ENCODE data around the gene DSP. TPM values are rescaled to one million over a fixed set of nuclear protein-coding genes. Genes with fewer than 3 reads are reported as not detected.

The DSP gene
- total RNA-seq, 2 experiments from 2014 or later: 0.22 TPM; not detected in 1

DNA sequence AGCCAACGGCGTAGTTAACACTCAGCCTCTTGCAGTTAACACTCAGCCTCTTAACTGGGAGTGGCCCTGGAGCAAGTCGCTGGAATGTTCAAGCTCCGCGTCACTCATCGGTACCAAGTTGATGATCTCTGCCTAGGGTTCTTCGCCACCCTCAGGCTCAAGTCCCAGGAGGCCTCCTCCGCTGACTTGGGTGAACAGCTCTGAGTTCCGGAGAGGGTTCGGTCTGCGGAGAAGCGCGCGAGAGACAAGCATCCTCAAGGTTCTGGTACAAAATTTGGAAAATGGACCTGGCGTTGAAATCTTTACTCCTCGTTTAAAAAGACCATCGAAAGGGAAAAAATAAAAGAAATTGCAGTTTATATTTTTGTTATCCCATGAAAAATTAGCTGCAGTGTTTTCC is 876 bp upstream of the DSP start:
- DNase-seq: no peak
- CTCF ChIA-PET: no interaction called here
- Mint-ChIP-seq H3K27me3 (ENCODE audit: low read depth) (peaks cover 65% of the 10 kb centered on the region), H3K4me1 (ENCODE audit: low read depth) (peaks cover 6% of the 10 kb centered on the region), H3K36me3 (ENCODE audit: low read depth) (no peaks in the 10 kb centered on the region), H3K9me3 (no peaks in the 10 kb centered on the region), H3K4me3 (peak overlapping the region; percentile 60), H3K27ac (no peak overlapping the region)
- intact Hi-C loops (cut with micrococcal nuclease): no loop called here

DNA sequence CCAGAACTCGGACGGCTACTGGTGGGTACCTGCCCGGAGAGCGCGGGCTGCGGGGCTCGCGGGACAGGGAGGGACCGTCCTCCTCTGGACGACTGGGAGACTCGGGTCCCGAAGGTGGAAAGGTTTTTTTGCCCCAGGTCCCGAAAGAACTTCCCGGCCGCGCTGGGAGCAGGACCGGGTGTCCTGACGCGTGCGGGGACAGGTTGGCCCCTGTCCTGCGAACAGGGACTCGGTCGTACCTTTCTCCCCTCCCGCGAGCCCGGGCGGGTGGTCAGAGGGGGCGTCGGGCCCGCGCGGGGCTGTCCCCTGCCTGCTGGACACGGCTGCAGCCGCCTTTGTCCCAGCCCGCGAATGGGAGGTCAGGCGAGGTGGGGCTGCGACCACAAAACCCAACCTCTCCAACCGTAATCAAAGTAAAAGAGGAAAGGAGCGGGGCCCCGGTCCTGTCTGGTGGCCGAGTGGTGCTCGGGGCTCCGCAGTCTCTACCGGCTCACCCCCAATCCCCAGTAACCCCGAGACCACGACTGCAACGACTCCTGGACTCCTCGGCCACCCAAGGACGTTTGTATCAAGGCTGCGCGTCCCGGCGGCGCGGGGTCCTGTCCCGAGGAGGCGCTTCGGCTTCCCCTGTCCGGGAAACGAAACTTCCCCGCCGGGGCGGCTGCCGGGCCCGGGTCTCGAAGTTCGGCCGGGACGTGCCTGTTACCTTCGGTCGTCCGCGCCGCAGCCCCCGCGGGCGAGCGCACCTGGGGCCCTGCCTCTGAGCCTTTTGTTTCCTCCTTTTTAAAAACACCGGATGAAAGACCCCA is 798 bp downstream of the DSP start:
- CTCF ChIA-PET: no interaction called here
- H3K9me3 Mint-ChIP-seq: no peaks in the 10 kb centered on the region
- H3K36me3 Mint-ChIP-seq (ENCODE audit: low read depth): no peaks in the 10 kb centered on the region
- intact Hi-C loops (cut with micrococcal nuclease): loop anchor here (2.0 kb wide), 1 partner anchor 49 kb away; the partner anchor contains the start of gene SNRNP48
- DNase-seq: no peak
- no peak overlapping the region for H3K27ac Mint-ChIP-seq
- peak overlapping the region; percentile 77 for H3K4me3 Mint-ChIP-seq
- H3K27me3 Mint-ChIP-seq (ENCODE audit: low read depth): peaks cover 70% of the 10 kb centered on the region
- H3K4me1 Mint-ChIP-seq (ENCODE audit: low read depth): peaks cover 6% of the 10 kb centered on the region

DNA sequence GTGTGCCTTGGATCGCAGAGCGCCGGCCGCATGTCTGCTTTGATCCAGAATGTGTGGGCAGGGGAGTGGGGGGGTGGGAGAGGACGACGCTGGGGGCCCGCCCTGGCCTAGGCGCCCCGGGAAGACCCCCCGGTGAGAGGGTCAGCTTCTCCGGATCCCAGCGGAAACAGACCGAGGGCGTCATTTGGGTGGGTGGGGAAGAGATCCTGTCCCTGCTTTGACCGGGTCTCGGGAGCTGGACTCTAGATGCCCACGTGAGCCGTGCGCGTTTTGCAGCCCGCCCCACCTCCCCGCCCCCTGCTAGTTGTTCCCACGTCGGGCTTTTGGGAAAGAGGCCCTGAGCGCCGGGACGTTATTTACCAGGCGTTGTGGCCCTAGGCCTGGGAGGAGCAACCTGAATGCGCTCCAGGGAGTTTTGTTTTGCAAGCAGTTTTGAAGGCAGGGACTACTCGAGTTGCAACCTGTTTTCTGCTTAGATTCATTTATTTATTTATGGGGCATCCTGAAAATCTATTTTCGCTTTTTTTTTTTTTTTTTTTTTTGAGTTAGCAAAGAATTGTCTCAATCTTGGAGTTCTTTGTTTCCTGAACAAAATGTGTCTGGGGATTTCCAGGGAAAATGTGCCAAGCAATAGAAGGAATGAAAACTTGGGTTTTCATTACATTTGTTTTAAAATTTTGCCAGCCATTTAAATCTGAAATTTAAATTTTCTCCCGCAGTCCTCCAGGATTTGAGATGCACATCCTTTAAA is 1.6 kb downstream of the DSP start:
- intact Hi-C loops (cut with micrococcal nuclease): loop anchor here (2.0 kb wide), 1 partner anchor 48 kb away; the partner anchor contains the start of gene SNRNP48
- H3K4me1 Mint-ChIP-seq (ENCODE audit: low read depth): peaks cover 6% of the 10 kb centered on the region
- H3K9me3 Mint-ChIP-seq: no peaks in the 10 kb centered on the region
- DNase-seq: no peak
- H3K4me3 Mint-ChIP-seq: no peak overlapping the region
- no peaks in the 10 kb centered on the region for H3K36me3 Mint-ChIP-seq (ENCODE audit: low read depth)
- H3K27me3 Mint-ChIP-seq (ENCODE audit: low read depth): peaks cover 66% of the 10 kb centered on the region
- H3K27ac Mint-ChIP-seq: no peak overlapping the region
- CTCF ChIA-PET: no interaction called here

DNA sequence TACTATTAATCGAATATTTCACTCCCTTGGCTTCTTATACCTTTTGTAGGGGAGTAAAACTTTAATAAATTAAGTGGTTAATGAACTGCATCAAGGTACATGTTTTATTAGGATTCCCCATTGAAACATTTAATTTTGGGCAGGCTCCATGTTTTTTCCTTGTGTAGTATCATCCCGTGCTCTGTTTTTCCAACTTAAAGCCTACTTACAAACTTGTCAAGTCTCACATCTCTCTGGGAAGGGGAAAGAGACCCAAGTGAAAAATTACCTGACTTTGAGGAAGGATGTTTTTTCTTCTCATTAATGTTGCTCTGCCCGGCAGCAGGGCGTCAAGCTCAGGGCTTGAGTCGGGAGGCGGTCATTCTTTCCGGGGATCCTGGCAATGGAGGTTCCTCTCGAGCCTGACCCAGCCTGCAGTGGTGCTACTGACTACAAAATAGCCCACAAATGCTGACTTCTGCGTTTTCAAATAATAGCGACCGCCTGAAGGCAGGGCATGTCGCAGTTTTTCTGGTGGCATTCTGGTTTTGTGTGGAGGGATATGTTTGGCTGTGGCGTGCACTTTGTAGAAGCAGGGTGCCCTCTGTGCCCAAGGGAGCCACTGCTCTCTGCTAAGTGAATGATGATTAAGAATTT is 2.4 kb downstream of the DSP start:
- H3K4me1 Mint-ChIP-seq (ENCODE audit: low read depth): peaks cover 6% of the 10 kb centered on the region
- H3K27ac Mint-ChIP-seq: no peak overlapping the region
- CTCF ChIA-PET: no interaction called here
- H3K9me3 Mint-ChIP-seq: no peaks in the 10 kb centered on the region
- H3K36me3 Mint-ChIP-seq (ENCODE audit: low read depth): no peaks in the 10 kb centered on the region
- intact Hi-C loops (cut with micrococcal nuclease): loop anchor here (2.0 kb wide), 1 partner anchor 47 kb away; the partner anchor contains the start of gene SNRNP48
- no peak for DNase-seq
- H3K27me3 Mint-ChIP-seq (ENCODE audit: low read depth): peaks cover 63% of the 10 kb centered on the region
- no peak overlapping the region for H3K4me3 Mint-ChIP-seq

DNA sequence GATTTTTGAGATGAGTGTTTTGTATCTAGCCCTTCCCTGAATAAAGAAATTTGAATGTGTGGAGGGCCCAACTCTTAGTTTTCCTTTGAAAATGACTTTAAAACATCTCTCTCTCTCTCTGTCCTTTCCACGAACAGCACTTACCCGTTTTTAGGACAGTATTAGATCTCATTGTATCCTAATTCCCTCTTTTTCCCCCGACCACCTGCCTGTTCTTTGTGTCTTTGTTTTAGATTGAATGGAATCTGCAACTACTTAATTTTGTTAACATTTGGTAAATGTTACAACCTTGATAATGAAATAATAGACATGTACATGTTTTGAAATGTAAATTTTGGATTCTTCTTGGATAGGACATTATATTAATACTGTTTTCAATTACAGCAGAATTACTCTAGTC is 3.1 kb downstream of the DSP start:
- Mint-ChIP-seq H3K4me3 (no peak overlapping the region), H3K27ac (no peak overlapping the region), H3K36me3 (ENCODE audit: low read depth) (no peaks in the 10 kb centered on the region), H3K9me3 (no peaks in the 10 kb centered on the region), H3K4me1 (ENCODE audit: low read depth) (peaks cover 6% of the 10 kb centered on the region), H3K27me3 (ENCODE audit: low read depth) (peaks cover 63% of the 10 kb centered on the region)
- CTCF ChIA-PET: no interaction called here
- intact Hi-C loops (cut with micrococcal nuclease): no loop called here
- no peak for DNase-seq

DNA sequence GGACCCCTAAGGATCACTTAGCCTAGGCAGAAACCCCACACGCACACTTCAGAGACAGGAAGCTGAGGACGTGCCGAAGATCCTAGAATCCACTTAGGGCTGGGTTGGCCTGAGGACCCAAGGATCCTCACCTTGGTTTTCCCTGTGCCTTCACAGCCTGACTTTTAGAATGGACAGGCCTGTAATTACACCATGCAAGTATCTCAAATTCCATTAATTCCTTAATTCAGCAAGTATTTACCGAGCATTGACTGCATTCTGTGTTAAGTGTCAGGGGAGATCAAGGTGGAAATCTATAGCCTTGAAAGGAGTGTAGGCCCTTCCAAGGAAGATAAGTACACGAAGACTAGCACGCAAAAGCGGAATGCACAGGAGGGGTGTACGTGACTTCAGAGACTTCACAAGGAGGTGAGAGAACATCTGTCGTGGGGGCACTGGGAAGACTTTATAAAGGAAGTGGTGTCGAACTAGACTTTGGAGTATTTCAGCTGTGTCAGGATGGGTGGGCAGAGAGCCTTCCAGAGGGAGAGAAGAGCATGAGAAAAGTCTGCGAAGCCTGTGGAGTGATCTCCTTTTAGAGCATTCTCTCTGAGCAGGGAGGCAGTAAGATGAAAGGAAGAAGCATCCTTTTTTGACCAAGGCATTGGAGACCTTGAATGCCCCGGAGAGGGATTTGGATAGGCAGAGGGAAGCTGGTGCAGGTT is 4.0 kb downstream of the DSP start:
- no peak overlapping the region for H3K4me3 Mint-ChIP-seq
- H3K27me3 Mint-ChIP-seq (ENCODE audit: low read depth): peaks cover 56% of the 10 kb centered on the region
- H3K27ac Mint-ChIP-seq: no peak overlapping the region
- DNase-seq: no peak
- no peaks in the 10 kb centered on the region for H3K36me3 Mint-ChIP-seq (ENCODE audit: low read depth)
- intact Hi-C loops (cut with micrococcal nuclease): no loop called here
- peaks cover 6% of the 10 kb centered on the region for H3K4me1 Mint-ChIP-seq (ENCODE audit: low read depth)
- no peaks in the 10 kb centered on the region for H3K9me3 Mint-ChIP-seq
- CTCF ChIA-PET: interaction anchor here (0.6 kb wide), 1 partner anchor 248 kb away, joined by 4 read pairs; no protein-coding TSS in a partner anchor

DNA sequence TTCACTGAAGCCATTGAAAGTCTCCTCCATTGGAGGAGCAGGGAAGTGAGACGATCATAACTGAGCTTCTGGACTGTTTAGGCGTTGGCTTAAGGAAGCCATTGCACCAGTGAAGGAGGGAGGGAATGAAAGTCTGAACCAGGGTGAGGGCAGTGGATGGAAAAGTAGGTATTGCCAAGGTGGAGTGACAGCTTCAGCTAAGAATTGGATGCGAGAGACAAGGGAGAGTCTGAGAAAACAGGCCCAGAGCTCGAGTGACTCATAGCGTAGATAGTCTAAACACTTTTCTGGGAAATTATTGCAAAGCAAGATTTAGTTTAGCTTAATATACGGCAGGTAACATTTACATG is 4.5 kb downstream of the DSP start:
- Mint-ChIP-seq H3K4me1 (ENCODE audit: low read depth) (peaks cover 1% of the 10 kb centered on the region), H3K9me3 (no peaks in the 10 kb centered on the region), H3K27me3 (ENCODE audit: low read depth) (peaks cover 51% of the 10 kb centered on the region), H3K4me3 (no peak overlapping the region), H3K36me3 (ENCODE audit: low read depth) (no peaks in the 10 kb centered on the region), H3K27ac (no peak overlapping the region)
- CTCF ChIA-PET: interaction anchor here (0.6 kb wide), 1 partner anchor 249 kb away, joined by 4 read pairs; no protein-coding TSS in a partner anchor
- DNase-seq: no peak
- intact Hi-C loops (cut with micrococcal nuclease): no loop called here

DNA sequence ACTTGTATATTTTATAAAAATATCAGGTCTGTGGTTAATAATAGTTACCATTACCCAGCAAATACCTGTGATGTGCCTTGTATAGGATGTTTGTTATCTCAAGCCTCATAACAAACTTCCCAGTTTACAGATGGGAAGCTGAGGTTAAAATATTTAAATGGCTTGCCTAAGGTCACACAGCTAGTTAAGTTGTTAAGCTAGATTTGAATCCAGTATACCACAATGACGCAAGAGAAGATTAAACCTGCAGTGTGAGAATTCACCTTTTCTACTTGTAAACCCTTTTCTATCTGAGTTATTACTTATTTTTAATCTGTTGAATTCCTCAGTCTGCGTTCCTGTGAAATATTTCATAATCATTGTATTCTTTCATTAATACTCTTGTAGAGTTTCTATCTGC is 4.9 kb downstream of the DSP start:
- Mint-ChIP-seq H3K27me3 (ENCODE audit: low read depth) (peaks cover 49% of the 10 kb centered on the region), H3K27ac (no peak overlapping the region), H3K4me3 (no peak overlapping the region), H3K36me3 (ENCODE audit: low read depth) (no peaks in the 10 kb centered on the region), H3K4me1 (ENCODE audit: low read depth) (no peaks in the 10 kb centered on the region), H3K9me3 (no peaks in the 10 kb centered on the region)
- intact Hi-C loops (cut with micrococcal nuclease): no loop called here
- DNase-seq: no peak
- CTCF ChIA-PET: interaction anchor here (0.6 kb wide), 1 partner anchor 249 kb away, joined by 4 read pairs; no protein-coding TSS in a partner anchor

DNA sequence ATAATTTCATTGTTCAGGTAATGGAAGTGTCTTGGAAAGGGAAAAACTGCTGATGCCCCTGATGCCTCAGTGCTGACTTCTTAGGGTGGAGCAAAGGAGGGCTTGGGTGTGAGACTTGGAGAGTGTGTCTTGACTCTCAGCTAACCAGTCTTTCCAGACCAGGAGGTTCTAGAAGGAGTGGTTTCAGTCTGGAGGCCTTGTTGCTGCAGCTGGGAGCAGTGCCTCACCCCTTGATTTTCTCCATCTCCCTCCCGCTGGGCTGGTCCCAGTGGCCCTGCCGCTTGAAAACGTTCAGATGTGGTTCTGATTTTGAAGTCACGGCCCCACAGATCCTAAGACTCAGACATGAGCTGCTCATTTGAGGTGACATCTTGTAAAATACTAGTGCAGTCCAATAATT is 5.4 kb downstream of the DSP start:
- no peaks in the 10 kb centered on the region for H3K9me3 Mint-ChIP-seq
- H3K27ac Mint-ChIP-seq: no peak overlapping the region
- no peak overlapping the region for H3K4me3 Mint-ChIP-seq
- H3K4me1 Mint-ChIP-seq (ENCODE audit: low read depth): no peaks in the 10 kb centered on the region
- H3K27me3 Mint-ChIP-seq (ENCODE audit: low read depth): peaks cover 45% of the 10 kb centered on the region
- no peak for DNase-seq
- CTCF ChIA-PET: interaction anchor here (0.5 kb wide), 1 partner anchor 69 kb away, joined by 3 read pairs; no protein-coding TSS in a partner anchor
- no peaks in the 10 kb centered on the region for H3K36me3 Mint-ChIP-seq (ENCODE audit: low read depth)
- intact Hi-C loops (cut with micrococcal nuclease): no loop called here

DNA sequence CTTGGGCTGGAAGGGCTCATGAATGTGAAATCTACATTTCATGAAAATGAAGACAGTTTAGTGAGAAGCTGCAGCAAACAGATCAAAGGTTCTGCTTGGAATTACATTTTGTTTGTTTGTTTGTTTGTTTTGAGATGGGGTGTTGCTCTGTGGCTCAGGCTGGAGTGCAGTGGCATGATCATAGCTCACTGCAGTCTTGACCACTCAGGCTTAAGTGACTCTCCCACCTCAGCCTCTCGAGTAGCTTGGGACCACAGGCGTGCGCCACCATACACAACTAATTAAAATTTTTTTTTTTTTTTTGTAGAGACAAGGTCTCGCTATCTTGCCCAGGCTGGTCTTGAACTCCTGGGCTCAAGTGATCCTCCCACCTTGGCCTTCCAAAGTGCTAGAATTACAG is 5.8 kb downstream of the DSP start:
- H3K27me3 Mint-ChIP-seq (ENCODE audit: low read depth): peaks cover 44% of the 10 kb centered on the region
- no peak overlapping the region for H3K4me3 Mint-ChIP-seq
- CTCF ChIA-PET: interaction anchor here (0.5 kb wide), 1 partner anchor 69 kb away, joined by 3 read pairs; no protein-coding TSS in a partner anchor
- H3K36me3 Mint-ChIP-seq (ENCODE audit: low read depth): no peaks in the 10 kb centered on the region
- H3K27ac Mint-ChIP-seq: no peak overlapping the region
- no peak for DNase-seq
- H3K9me3 Mint-ChIP-seq: no peaks in the 10 kb centered on the region
- intact Hi-C loops (cut with micrococcal nuclease): no loop called here
- no peaks in the 10 kb centered on the region for H3K4me1 Mint-ChIP-seq (ENCODE audit: low read depth)

DNA sequence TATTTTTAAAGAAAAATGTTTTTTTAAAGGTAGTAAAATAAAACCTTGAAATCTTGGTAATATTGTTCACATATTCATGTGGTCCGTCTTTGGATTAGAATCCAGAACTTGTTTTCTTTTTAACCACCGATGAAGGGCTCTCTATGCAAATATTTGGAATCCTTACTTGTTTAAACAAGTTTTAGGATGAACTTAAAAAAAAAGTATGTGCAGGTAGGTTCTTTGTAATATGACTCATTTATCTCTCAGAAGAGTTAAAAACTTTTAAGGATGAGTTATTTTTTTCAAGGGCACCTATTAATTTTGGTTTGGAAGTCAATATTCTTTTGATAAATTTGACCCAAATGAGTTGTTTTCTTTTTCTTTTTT is 8.9 kb downstream of the DSP start:
- Mint-ChIP-seq H3K27ac (no peak overlapping the region), H3K9me3 (no peaks in the 10 kb centered on the region), H3K4me3 (no peak overlapping the region), H3K4me1 (ENCODE audit: low read depth) (no peaks in the 10 kb centered on the region), H3K36me3 (ENCODE audit: low read depth) (no peaks in the 10 kb centered on the region), H3K27me3 (ENCODE audit: low read depth) (peaks cover 24% of the 10 kb centered on the region)
- CTCF ChIA-PET: no interaction called here
- intact Hi-C loops (cut with micrococcal nuclease): no loop called here
- DNase-seq: no peak

All from activated naive CD4-positive, alpha-beta T cell treated with anti-CD3 and anti-CD28 coated beads for 36 hours (primary cell).